GM23338 (cell line): ENCODE results near the gene MPPE1. TPM values are rescaled to one million over a fixed set of nuclear protein-coding genes. Genes with fewer than 3 reads are reported as not detected.

Source experiments
- ATAC-seq: fragments of 200-7000 bp; cut with Tn5 transposase; 3 replicates; pipeline ENCODE4 v1.9.1; 2020
- DNase-seq: peaks from one replicate; pipeline ENCODE4 v3.0.0-alpha.2; 2015; ENCODE audit warnings: low spot score
- H2AFZ ChIP-seq: fragments of 200-600 bp; sonication (generic); 2 replicates; pipeline ENCODE4 v1.8.0; 2016; ENCODE audit warnings: antibody characterized with exemption, mild to moderate bottlenecking, moderate library complexity
- H3F3A ChIP-seq: fragments of 200-600 bp; sonication (generic); replicated peaks from 2 replicates; pipeline ENCODE4 v1.8.0; 2017; ENCODE audit warnings: antibody characterized with exemption, mixed run types, low read depth
- H3K27ac ChIP-seq: fragments of 200-600 bp; sonication (generic); 2 replicates; pipeline ENCODE4 v1.6.1; 2016; ENCODE audit warnings: low read depth
- H3K27me3 ChIP-seq: fragments of 200-600 bp; sonication (generic); 2 replicates; pipeline ENCODE4 v1.8.0; 2016; ENCODE audit warnings: mild to moderate bottlenecking, mixed run types, moderate library complexity; ENCODE audit not compliant: insufficient read depth
- H3K36me3 ChIP-seq: fragments of 200-600 bp; sonication (generic); 2 replicates; pipeline ENCODE4 v1.8.0; 2016; ENCODE audit warnings: mild to moderate bottlenecking; ENCODE audit not compliant: insufficient read depth
- H3K4me1 ChIP-seq: fragments of 200-600 bp; sonication (generic); 2 replicates; pipeline ENCODE4 v1.8.0; 2016; ENCODE audit warnings: mild to moderate bottlenecking, moderate library complexity; ENCODE audit not compliant: insufficient read depth
- H3K4me2 ChIP-seq: fragments of 200-600 bp; sonication (generic); 2 replicates; pipeline ENCODE4 v1.7.1; 2017; ENCODE audit warnings: mixed run types
- H3K4me3 ChIP-seq: fragments of 200-600 bp; sonication (generic); 2 replicates; pipeline ENCODE4 v1.6.1; 2016; ENCODE audit warnings: mixed run types
- H3K79me2 ChIP-seq: fragments of 200-600 bp; sonication (generic); replicated peaks from 2 replicates; pipeline ENCODE4 v1.8.0; 2017; ENCODE audit warnings: mild to moderate bottlenecking; ENCODE audit not compliant: insufficient read depth
- H3K9me2 ChIP-seq: fragments of 200-600 bp; sonication (generic); 2 replicates; pipeline ENCODE4 v1.8.0; 2017; ENCODE audit not compliant: insufficient read depth
- H4K20me1 ChIP-seq: fragments of 200-600 bp; sonication (generic); replicated peaks from 2 replicates; pipeline ENCODE4 v1.8.0; 2017; ENCODE audit warnings: mild to moderate bottlenecking; ENCODE audit not compliant: insufficient read depth
- H3K27ac Mint-ChIP-seq: 2 replicates; pipeline ENCODE4 v1.8.0; 2020; ENCODE audit warnings: inconsistent platforms, mild to moderate bottlenecking, moderate library complexity, mixed read lengths
- H3K27me3 Mint-ChIP-seq: 3 replicates; pipeline ENCODE4 v1.8.0; 2022; ENCODE audit warnings: low read depth, mild to moderate bottlenecking, moderate library complexity, mixed read lengths, inconsistent platforms; ENCODE audit not compliant: insufficient read depth, poor library complexity
- H3K36me3 Mint-ChIP-seq: 3 replicates; pipeline ENCODE4 v1.8.0; 2021; ENCODE audit warnings: low read depth, mild to moderate bottlenecking, inconsistent platforms, moderate library complexity, mixed read lengths
- H3K4me1 Mint-ChIP-seq: 3 replicates; pipeline ENCODE4 v1.8.0; 2020; ENCODE audit warnings: mild to moderate bottlenecking, inconsistent platforms, mixed read lengths
- H3K4me3 Mint-ChIP-seq: 3 replicates; pipeline ENCODE4 v1.8.0; 2021; ENCODE audit warnings: moderate library complexity, mild to moderate bottlenecking, inconsistent platforms, mixed read lengths
- H3K9me3 Mint-ChIP-seq: 3 replicates; pipeline ENCODE4 v1.8.0; 2020; ENCODE audit warnings: moderate library complexity, mild to moderate bottlenecking, inconsistent platforms, mixed read lengths
- CREB1 ChIP-seq: fragments of 250-450 bp; sonication (Bioruptor Pico); IDR thresholded peaks from 2 replicates; pipeline ENCODE4 v1.5.0; 2020; ENCODE audit warnings: low read depth, mild to moderate bottlenecking, moderate library complexity
- EZH2 ChIP-seq: fragments of 200-600 bp; sonication (generic); IDR thresholded peaks from one replicate; pipeline ENCODE4 v1.8.0; 2017; ENCODE audit warnings: antibody characterized with exemption, mild to moderate bottlenecking, low read depth; ENCODE audit not compliant: unreplicated experiment
- EZH2phosphoT487 ChIP-seq: fragments of 200-600 bp; sonication (generic); IDR thresholded peaks from one replicate; pipeline ENCODE4 v1.8.1; 2018; ENCODE audit warnings: antibody characterized with exemption; ENCODE audit not compliant: unreplicated experiment
- JUNB ChIP-seq: IDR thresholded peaks from one replicate; pipeline ENCODE4 v1.6.1; 2016; ENCODE audit warnings: antibody characterized with exemption; ENCODE audit not compliant: unreplicated experiment
- NANOG ChIP-seq: IDR thresholded peaks from 2 replicates; pipeline ENCODE4 v1.6.1; 2016; ENCODE audit warnings: antibody characterized with exemption, borderline replicate concordance
- ZNF114 ChIP-seq: fragments of 250-450 bp; sonication (Bioruptor Pico); IDR thresholded peaks from 2 replicates; pipeline ENCODE4 v1.5.0; 2020; ENCODE audit warnings: mild to moderate bottlenecking, moderate library complexity
- ZNF331 ChIP-seq: fragments of 250-450 bp; sonication (Bioruptor Pico); IDR thresholded peaks from 2 replicates; pipeline ENCODE4 v1.5.0; 2020; ENCODE audit warnings: low read depth, mild to moderate bottlenecking, moderate library complexity
- polyA plus RNA-seq: library from polyadenylated mRNA; unstranded; fragments of >200 nt; fragmentation: Nextera tagmentation; extraction: Ambion mirVana; gene quantifications from 2 replicates; pipeline ENCODE4 v1.2.1, GENCODE V29; 2016
- total RNA-seq: library from RNA; depleted of rRNA; stranded (reverse); fragments of >200 nt; shearing (Covaris generic); gene quantifications from 2 replicates; pipeline ENCODE4 v1.2.3, GENCODE V29; 2014
- TF ChIP-seq, protein P1 (sequence below): IDR thresholded peaks from 2 replicates; pipeline ENCODE4 v1.6.1; 2016; ENCODE audit warnings: antibody characterized with exemption
- TF ChIP-seq, protein P2 (sequence below), 2 experiments: fragments of 200-600 bp in 1 of 2; sonication (generic) in 1 of 2; conservative IDR thresholded peaks; 2 replicates each; pipeline versions ENCODE4 v1.5.1 to v1.6.1; 2016 to 2017; ENCODE audit warnings: antibody characterized with exemption in 2 of 2, low read depth in 2 of 2, mild to moderate bottlenecking in 2 of 2, moderate library complexity in 1 of 2

MPPE1 gene
- total and polyA plus RNA-seq, 2 experiments from 2014 or later, result 18.8 to 24.6 TPM

- H3K36me3 Mint-ChIP-seq, result peaks cover 45% of the 10 kb centered on the region
- no peaks in the 10 kb centered on the region for H3F3A ChIP-seq
Observed at GRCh38 chr18:11872479-11873136, 35.5 kb downstream of the MPPE1 start.

DNA sequence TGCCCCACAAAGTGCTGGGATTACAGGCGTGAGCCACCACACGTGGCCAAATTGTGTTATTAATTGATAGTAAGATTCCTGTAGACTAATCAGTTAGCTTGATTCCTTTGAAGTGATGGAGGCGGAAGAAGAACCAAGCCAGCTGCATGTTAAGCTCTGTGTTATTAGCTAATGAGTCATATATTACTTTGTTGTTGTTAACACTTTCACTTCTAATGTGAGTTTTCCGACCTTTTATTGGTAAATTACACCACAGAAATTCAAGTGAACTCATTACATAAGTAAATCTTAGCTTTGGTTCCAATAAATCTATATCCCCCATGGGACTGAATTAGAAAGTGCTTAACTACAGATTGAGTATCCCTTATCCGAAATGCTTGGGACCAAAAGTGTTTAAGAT, 36.6 kb downstream of the MPPE1 start:
- Mint-ChIP-seq H3K27me3 (peaks cover 3% of the 10 kb centered on the region), H3K4me3 (no peak overlapping the region), H3K4me1 (peaks cover 7% of the 10 kb centered on the region), H3K27ac (no peak overlapping the region), H3K9me3 (peaks cover 10% of the 10 kb centered on the region), H3K36me3 (peaks cover 38% of the 10 kb centered on the region)
- ATAC-seq (no peak), DNase-seq (no peak)
- TF ChIP-seq, protein P1, sequence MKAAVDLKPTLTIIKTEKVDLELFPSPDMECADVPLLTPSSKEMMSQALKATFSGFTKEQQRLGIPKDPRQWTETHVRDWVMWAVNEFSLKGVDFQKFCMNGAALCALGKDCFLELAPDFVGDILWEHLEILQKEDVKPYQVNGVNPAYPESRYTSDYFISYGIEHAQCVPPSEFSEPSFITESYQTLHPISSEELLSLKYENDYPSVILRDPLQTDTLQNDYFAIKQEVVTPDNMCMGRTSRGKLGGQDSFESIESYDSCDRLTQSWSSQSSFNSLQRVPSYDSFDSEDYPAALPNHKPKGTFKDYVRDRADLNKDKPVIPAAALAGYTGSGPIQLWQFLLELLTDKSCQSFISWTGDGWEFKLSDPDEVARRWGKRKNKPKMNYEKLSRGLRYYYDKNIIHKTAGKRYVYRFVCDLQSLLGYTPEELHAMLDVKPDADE, result no peak
- TF ChIP-seq CREB1 (CRISPR knock-in tag) (no peak), ZNF331 (CRISPR knock-in tag) (no peak), JUNB (no peak), EZH2phosphoT487 (no peak)
- TF ChIP-seq, protein P2, sequence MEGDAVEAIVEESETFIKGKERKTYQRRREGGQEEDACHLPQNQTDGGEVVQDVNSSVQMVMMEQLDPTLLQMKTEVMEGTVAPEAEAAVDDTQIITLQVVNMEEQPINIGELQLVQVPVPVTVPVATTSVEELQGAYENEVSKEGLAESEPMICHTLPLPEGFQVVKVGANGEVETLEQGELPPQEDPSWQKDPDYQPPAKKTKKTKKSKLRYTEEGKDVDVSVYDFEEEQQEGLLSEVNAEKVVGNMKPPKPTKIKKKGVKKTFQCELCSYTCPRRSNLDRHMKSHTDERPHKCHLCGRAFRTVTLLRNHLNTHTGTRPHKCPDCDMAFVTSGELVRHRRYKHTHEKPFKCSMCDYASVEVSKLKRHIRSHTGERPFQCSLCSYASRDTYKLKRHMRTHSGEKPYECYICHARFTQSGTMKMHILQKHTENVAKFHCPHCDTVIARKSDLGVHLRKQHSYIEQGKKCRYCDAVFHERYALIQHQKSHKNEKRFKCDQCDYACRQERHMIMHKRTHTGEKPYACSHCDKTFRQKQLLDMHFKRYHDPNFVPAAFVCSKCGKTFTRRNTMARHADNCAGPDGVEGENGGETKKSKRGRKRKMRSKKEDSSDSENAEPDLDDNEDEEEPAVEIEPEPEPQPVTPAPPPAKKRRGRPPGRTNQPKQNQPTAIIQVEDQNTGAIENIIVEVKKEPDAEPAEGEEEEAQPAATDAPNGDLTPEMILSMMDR (conservative IDR thresholded peaks at IDR 0.05; ENCODE audit: low read depth in 2 of 2), result no peak
- Histone ChIP-seq H3K4me2 (no peak overlapping the region), H3K36me3 (no peaks in the 10 kb centered on the region; the same call in 1 of the 2 replicates), H3K4me3 (no peak overlapping the region), H3K4me1 (peaks cover 9% of the 10 kb centered on the region), H3K9me2 (no peaks in the 10 kb centered on the region), H3K27ac (no peak overlapping the region), H3K27me3 (no peaks in the 10 kb centered on the region), H3K79me2 (no peaks in the 10 kb centered on the region), H4K20me1 (no peaks in the 10 kb centered on the region), H2AFZ (no peak overlapping the region), H3F3A (no peaks in the 10 kb centered on the region)

More at GRCh38 chr18:11872479-11873136, 35.5 kb downstream of the MPPE1 start:
- Histone ChIP-seq H3K27me3 (no peaks in the 10 kb centered on the region), H3K4me2 (no peak overlapping the region), H3K9me2 (no peaks in the 10 kb centered on the region), H3K27ac (no peak overlapping the region; the same call in 1 of the 2 replicates), H4K20me1 (no peaks in the 10 kb centered on the region), H3K4me3 (no peak overlapping the region), H2AFZ (no peak overlapping the region), H3K79me2 (no peaks in the 10 kb centered on the region), H3K4me1 (peaks cover 13% of the 10 kb centered on the region), H3K36me3 (no peaks in the 10 kb centered on the region; the same call in 1 of the 2 replicates)
- Mint-ChIP-seq H3K27ac (no peak overlapping the region), H3K9me3 (peaks cover 10% of the 10 kb centered on the region), H3K4me1 (peaks cover 9% of the 10 kb centered on the region), H3K4me3 (no peak overlapping the region), H3K27me3 (no peaks in the 10 kb centered on the region)
- DNase-seq (peak; percentile 47), ATAC-seq (peak; percentile 73)
- no peak for TF ChIP-seq EZH2phosphoT487
- TF ChIP-seq, protein P2 (conservative IDR thresholded peaks at IDR 0.05; ENCODE audit: low read depth in 2 of 2), result peak; percentile 45 to 77
- no peak for TF ChIP-seq ZNF114
- no peak for TF ChIP-seq NANOG
- TF ChIP-seq CREB1 (CRISPR knock-in tag), result no peak
- TF ChIP-seq EZH2, result no peak
